SK-N-MC (cell line): ENCODE measurements around the gene SLC35B2.

Experiments
- DNase-seq: peaks from one replicate; pipeline ENCODE4 v3.0.0-alpha.2; 2011; ENCODE audit warnings: low read depth, low spot score
- H3K27ac ChIP-seq: fragments of 200-600 bp; sonication (generic); 2 replicates; pipeline ENCODE4 v1.5.1; 2016; ENCODE audit warnings: mixed run types
- H3K36me3 ChIP-seq: fragments of 200-600 bp; sonication (generic); 2 replicates; pipeline ENCODE4 v1.6.1; 2017; ENCODE audit warnings: antibody characterized with exemption, low read length, mixed read lengths; ENCODE audit not compliant: insufficient read depth
- H3K4me3 ChIP-seq: fragments of 200-600 bp; sonication (generic); 2 replicates; pipeline ENCODE4 v1.5.1; 2016
- H3K9ac ChIP-seq: fragments of 200-600 bp; sonication (generic); 2 replicates; pipeline ENCODE4 v1.8.0; 2017; ENCODE audit warnings: mixed run types, mixed read lengths; ENCODE audit not compliant: insufficient read length
- H3K9me3 ChIP-seq: fragments of 200-600 bp; sonication (generic); 2 replicates; pipeline ENCODE4 v1.6.1; 2017; ENCODE audit warnings: low read depth, mild to moderate bottlenecking, antibody characterized with exemption, low read length, moderate library complexity, mixed read lengths
- EZH2 ChIP-seq: fragments of 200-600 bp; sonication (generic); IDR thresholded peaks from one replicate; pipeline ENCODE4 v1.6.1; 2017; ENCODE audit warnings: antibody characterized with exemption
- FOXP2 ChIP-seq: optimal IDR thresholded peaks from 2 replicates; pipeline ENCODE3; 2011; ENCODE audit warnings: mild to moderate bottlenecking, moderate library complexity; ENCODE audit not compliant: insufficient read depth; ENCODE audit errors: extremely low read length, control extremely low read depth
- POLR2AphosphoS5 ChIP-seq: IDR thresholded peaks from 2 replicates; pipeline ENCODE4 v1.6.1; 2012; ENCODE audit warnings: mild to moderate bottlenecking, low read depth, low read length, borderline replicate concordance

Gene SLC35B2

DNA sequence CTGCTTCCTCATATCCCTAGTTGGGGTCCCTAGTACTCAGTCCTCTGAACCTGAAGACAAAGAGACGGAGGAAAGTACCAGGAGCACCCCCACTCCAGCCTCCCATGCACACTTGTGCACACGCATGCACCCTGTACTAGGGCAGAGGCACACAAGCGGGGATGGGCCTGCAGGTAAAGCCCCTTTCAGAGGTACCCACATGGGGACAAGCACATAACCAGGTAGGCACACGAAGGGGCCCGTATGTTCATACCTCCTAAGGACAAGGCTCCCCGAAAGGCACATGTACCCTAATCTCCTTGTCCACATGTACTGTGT lies 14.0 kb upstream of the SLC35B2 start:
- Histone ChIP-seq H3K36me3 (no peaks in the 10 kb centered on the region), H3K4me3 (peak overlapping the region; percentile 62), H3K27ac (no peak overlapping the region), H3K9me3 (no peaks in the 10 kb centered on the region), H3K9ac (no peak overlapping the region)
- no peak for DNase-seq
- TF ChIP-seq FOXP2 (no peak), POLR2AphosphoS5 (no peak), EZH2 (no peak)

DNA sequence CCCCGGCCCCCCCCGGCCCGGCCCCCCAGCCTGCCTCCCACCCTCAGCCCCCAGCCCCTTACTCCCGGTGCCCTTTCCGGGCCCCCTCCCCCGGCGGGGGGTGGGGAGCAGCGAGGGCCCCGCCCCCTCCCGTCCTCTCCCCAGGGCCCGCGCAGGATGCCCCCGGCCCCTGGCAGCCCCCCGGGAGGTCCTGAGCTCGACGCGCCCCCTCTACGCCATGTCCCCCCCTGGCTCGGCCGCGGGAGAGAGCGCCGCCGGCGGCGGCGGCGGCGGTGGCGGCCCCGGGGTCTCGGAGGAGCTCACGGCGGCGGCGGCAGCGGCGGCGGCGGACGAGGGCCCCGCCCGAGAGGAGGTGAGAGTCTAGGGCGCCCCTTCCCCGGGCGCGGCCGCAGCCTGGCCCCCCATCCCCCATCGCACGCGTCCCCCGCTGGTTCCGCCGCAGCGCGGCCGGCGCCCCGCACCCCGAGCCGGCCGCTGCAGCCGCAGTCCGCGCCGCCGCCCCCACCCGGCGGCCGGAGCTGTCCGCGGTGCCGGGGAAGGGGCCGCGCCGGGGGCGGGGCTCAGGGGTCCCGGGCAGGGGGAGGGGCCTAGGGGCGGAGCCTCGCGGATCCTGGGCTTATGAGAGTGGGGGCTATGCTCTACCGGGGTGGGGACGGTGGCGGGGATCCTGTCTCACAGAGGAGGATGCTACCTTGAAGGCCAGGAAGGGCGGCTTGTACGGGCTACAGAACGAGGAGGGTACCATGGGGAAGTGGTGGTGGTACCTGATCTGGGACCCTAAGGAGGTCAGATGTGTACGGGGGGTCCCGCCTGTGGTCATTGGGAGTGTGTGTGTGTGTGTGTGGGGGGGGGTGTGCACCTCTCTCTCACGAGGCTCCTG lies 13.4 kb upstream of the SLC35B2 start:
- Histone ChIP-seq H3K27ac (no peak overlapping the region), H3K36me3 (no peaks in the 10 kb centered on the region), H3K9me3 (no peaks in the 10 kb centered on the region), H3K4me3 (peak overlapping the region; percentile 62), H3K9ac (no peak overlapping the region)
- TF ChIP-seq POLR2AphosphoS5 (no peak), EZH2 (no peak), FOXP2 (no peak)
- DNase-seq = no peak

DNA sequence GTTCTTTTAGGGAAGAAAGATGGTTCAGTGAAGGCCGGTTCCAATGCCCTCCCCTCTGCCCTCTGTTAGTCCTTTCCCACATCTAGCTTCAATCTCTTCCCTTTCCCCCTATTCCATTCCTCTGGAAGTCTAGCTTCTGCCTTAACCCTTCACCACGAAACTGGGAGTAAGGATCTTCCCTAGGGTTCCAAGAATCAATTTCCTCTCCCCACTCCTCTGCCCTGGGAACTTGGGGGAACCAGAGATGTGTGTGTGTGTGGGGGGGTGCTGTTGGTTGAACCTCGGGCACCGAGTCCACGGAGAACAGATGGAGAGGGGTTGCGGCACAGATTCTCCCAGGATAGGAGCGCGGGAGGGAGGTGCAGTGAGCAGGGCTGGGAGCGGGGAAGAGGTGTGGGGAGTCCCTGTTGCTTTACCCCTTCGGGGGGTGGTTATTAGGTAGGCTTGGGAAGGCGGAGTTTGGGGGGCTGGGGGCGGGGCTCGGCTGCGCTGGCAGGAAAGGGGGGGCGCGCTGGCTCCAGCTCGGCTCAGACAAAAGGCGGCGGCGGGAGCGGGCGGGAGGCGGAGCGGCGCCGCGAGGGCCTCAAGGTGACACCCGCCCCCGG lies 12.7 kb upstream of the SLC35B2 start, which contains the start of gene TMEM151B:
Gene TMEM151B, plus strand, starts transcription at position 530 of the 605 bp plus-strand sequence. CDS start 293 bp downstream, outside the sequence.
- no peaks in the 10 kb centered on the region for H3K9me3 ChIP-seq
- no peak within 1 kb of the TSS for H3K9ac ChIP-seq
- no peak within 1 kb of the TSS for H3K27ac ChIP-seq
- H3K4me3 ChIP-seq = peak within 1 kb of the TSS; percentile 62
- TF ChIP-seq EZH2 (no peak), POLR2AphosphoS5 (no peak), FOXP2 (no peak)
- no peaks in the 10 kb centered on the region for H3K36me3 ChIP-seq
- no peak for DNase-seq

DNA sequence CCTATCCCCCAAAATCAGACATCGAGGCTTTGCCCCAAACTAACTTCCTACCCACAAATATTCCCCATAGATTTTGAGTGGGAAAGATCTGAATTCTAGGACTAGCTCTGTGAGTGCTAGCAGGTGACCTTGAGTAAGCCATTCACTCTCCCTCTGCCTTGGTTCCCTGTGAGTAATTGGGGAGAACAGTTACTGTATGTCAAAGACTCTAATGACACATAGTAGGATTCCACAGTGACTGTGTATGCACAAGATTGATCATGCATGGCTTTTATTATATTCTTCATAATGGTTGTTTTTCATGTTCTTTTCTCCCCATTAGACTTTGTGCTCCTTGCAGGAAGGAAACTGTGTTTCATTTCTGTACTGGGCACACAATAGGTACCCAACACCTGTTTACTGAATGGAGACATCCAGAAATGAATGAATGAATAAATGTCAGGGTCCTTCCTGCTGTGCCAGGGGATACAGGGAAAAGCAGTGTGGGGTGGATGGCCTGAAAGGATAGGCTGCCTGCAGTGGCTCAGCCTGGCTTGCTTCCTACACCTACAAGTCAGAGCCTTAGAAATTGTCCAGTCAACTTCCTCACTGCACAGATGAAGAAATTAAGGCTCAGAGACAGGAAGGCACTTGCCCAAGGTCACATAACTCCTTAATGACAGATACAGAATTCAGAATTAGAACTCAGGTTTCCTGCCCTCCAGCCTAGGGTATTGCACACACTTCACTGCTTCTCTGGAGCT lies 12.0 kb upstream of the SLC35B2 start:
- Histone ChIP-seq H3K9ac (no peak overlapping the region), H3K9me3 (no peaks in the 10 kb centered on the region), H3K4me3 (no peak overlapping the region), H3K36me3 (no peaks in the 10 kb centered on the region), H3K27ac (no peak overlapping the region)
- TF ChIP-seq POLR2AphosphoS5 (no peak), FOXP2 (no peak), EZH2 (no peak)
- DNase-seq = no peak

DNA sequence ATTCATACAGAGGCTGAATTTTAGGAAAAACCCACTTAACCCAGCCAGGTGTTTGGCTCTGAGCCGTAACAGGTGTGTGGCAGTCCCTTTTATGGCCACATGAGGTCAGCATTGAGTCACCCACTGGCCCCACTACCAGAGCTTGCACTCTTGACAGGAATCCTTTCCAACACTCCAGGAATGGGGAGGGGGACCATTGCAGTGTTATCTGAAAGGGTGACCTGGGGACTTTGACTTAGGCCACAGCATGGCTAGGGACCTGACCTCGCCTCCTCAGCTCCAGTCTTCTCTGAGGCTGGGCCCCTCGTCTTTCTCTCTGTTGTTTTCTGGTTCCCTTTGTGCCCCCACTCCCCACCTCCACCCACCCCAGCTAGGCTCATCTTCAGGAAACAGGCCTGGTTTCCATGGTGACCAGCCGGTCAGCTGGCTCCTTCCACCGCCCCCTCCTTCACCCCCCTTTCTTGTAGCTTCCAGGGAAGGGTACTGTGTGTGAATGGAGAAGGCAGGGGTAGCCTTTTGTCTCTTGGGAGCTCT lies 10.8 kb upstream of the SLC35B2 start:
- no peak for TF ChIP-seq EZH2
- TF ChIP-seq POLR2AphosphoS5 = no peak
- no peak for TF ChIP-seq FOXP2
- no peaks in the 10 kb centered on the region for H3K9me3 ChIP-seq

DNA sequence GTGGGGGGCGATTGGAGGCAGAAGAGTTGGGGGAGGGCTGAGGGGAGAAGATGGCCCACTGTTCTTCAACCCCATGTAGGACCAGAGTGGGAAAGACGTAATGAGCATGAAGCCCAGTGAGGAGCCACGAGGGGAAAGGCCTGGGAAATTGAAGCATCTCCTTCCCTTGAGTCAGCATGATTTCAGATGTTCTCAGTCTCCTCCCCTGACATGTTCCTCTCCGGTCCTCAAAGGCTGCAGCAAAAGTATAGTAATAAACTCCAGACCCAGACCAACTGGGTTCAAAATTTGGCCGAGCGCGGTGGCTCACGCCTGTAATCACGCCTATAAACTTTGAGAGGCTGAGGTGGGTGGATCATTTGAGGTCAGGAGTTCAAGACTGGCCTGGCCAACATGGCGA lies 9.9 kb upstream of the SLC35B2 start:
- no peaks in the 10 kb centered on the region for H3K9me3 ChIP-seq
- no peak overlapping the region for H3K27ac ChIP-seq
- no peaks in the 10 kb centered on the region for H3K36me3 ChIP-seq
- H3K4me3 ChIP-seq = no peak overlapping the region
- no peak for TF ChIP-seq FOXP2
- no peak for TF ChIP-seq EZH2
- no peak for TF ChIP-seq POLR2AphosphoS5
- H3K9ac ChIP-seq = no peak overlapping the region
- DNase-seq = no peak

More for the DNA sequence above, 10.8 kb upstream of the SLC35B2 start:
- DNase-seq = no peak
- no peak overlapping the region for H3K27ac ChIP-seq
- no peak overlapping the region for H3K9ac ChIP-seq
- H3K4me3 ChIP-seq = no peak overlapping the region
- H3K36me3 ChIP-seq = no peaks in the 10 kb centered on the region

DNA sequence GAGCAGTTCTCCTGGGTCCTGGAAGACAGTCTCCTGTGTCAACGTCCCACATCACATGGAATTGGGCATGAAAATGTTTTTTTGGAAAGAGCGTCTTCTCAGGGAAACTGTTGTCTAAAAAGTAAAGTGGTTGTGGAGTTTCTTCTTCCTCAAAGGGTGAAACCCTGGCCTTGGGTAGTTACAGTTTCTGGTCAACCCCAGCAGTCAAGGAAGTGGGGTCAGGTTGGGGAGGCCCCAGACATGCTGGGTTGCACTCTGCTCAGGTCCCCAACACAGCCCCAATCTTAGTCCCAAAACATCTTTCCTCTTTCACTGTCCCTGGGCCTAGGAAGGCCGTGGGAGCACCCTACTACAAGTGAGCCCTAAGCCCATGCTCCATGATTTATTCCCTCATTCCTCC lies 9.0 kb upstream of the SLC35B2 start:
- no peak for TF ChIP-seq POLR2AphosphoS5
- DNase-seq = no peak
- H3K9ac ChIP-seq = no peak overlapping the region
- no peak overlapping the region for H3K27ac ChIP-seq
- no peaks in the 10 kb centered on the region for H3K9me3 ChIP-seq
- H3K36me3 ChIP-seq = no peaks in the 10 kb centered on the region
- H3K4me3 ChIP-seq = no peak overlapping the region

DNA sequence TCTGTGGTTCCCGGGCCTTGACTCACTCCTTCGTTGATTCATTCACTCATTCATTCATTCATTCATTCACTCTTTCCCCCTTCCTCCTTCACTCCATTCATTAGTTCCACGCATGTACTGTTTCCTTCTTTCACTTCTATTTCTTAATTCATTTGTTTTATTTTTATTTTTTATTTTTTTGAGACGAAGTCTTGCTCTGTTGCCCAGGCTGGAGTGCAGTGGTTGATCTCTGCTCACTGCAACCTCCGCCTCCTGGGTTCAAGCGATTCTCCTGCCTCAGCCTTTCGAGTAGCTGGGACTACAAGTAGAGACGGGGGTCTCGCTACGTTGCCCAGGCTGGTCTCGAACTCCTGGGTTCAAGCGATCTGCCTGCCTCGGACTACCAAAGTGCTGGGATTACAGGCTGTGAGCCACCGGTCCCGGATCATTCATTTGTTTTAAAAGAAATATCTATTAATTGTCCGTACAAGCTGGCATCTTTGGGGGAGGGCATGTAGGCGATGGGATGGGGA lies 8.4 kb upstream of the SLC35B2 start:
- H3K9ac ChIP-seq = no peak overlapping the region
- TF ChIP-seq FOXP2 = no peak
- TF ChIP-seq POLR2AphosphoS5 = no peak; the same call in 1 of the 2 replicates
- TF ChIP-seq EZH2 = no peak
- H3K36me3 ChIP-seq = no peaks in the 10 kb centered on the region
- no peaks in the 10 kb centered on the region for H3K9me3 ChIP-seq
- no peak for DNase-seq
- peak overlapping the region; percentile 95 for H3K4me3 ChIP-seq
- no peak overlapping the region for H3K27ac ChIP-seq
